Astrocyte of the hippocampus (primary cell): ENCODE measurements around the gene HDAC4.

Experiments
- DNase-seq: peaks from one replicate; pipeline ENCODE4 v3.0.0; 2011; ENCODE audit warnings: low read depth, low spot score

HDAC4 gene

DNA sequence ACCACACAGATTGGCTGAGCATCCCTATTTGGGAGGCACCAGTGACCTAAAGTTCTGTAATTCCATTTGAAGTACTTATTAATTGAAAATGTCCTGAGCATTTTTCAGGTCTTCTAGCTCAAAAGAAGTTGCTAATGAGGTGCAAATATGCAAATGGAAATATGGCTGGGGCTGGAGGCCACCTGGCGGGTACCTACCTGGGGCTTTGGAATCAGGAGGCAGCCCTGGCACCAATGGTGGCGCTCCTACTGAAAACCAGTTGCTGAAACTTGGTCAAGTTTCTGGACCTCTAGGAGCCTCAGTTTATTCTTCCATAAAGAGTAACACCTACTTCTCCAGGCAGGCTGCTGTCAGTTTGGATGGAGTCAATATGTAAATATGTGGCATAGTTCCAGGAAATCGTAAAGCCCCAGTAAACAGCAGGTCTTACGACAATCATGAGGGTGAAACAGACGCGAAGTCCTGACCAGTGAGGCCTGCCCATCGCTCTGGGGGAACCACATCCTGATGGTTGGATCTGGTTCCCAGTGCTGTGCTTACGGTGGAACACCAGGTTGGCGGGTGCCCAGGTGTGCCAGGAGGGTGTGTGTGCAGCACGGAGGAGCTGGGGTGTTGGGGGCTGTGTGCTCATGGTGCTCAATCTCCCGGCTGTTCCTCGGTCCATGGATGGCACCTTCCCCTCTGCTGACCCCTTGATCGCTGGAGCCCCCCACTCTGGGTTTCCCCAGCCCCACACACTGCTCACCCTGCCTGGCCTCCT, 366.8 kb downstream of the HDAC4 start:
- no peak for DNase-seq

GRCh38 chr2:239029958-239030357, 370.9 kb downstream of the HDAC4 start:
- no peak for DNase-seq

DNA sequence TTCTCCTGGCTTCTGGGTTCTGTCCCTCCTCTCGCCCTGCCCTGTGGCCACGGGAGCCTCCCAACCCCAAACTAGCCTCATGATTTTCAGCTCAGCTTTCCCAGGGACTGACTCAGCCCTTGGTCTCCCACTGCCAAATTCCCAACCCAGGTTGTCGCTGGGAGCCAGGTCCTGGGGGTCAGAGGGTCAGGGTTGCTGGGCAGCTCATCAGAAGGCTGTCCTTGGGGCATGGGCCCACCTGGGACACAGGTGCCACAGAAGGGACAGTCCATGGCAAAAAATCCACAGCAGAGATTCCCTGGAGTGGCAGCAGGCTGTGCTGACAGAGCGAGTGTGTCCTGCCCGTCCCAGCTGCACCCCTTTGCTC, 372.6 kb downstream of the HDAC4 start:
- DNase-seq: no peak

DNA sequence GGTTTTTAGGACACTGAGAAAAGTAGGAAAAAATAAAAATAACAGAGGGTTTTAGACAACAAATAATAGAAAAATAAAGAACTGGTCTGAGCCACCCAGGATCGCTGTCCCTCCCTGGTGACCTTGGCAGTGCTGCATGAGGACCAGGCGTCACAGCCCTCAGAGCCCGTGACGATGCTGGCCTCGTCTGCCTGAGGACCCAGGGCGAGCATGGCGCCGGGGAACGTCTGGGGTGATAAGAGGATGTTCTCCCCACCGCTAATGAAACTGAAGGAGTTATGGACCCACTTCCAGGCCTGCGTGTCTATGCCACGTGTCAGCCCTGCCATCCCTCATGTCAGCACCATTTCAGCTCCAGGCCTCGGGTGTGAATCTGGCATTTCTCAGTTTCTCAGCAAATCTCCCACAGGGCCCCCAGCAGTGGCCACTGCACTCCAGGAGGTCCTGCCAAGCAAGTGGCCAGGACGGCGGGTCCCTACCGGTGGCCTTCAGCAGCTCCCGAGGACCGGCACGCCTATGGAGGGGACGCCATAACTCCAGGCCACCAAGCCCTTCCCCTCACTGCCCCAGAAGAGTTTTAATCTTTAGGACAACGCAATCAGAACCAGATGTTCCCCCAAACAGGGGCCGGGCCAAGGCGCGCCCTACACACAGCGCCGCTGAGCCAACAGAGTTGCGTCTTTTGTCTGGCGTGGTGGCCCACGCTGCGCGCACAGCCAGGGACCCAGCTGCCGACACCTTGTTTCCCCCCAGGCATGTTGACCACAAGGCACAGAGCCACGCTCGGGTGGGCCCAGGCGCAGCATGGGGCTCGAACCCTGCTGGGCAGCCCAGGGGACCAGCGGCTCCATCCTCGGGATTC, 373.2 kb downstream of the HDAC4 start:
- no peak for DNase-seq

DNA sequence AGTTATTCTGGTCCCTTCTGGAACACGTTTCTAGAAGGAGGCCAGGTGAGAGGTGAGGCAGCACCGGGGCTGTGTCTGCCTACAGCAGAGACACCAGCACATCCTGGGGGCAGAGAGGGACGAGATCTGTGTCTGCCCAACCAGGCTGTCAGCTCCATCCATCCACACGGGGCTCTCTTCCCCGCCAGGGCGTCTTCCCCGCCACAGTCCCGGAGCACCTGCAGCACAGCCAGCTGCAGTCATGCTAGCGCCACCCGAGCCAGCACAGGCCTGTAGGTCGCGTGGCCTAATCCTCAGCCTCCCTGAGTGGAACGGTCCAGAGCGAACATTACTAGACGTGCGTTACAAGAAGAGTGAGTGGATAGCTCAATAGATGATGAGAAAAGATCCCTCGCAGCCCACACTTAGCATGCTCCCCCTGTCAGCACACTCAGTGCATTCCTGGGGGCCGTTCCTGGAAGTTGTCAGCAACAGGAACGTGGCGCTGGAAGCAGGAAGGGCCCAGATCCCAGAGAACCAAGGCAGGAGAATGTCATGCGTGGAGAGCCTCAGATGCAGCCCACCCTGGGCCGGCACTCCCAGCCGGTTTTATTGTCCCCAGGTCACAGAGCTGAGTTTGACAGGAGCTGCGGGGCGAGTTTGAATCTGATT, 374.0 kb downstream of the HDAC4 start:
- no peak for DNase-seq

- DNase-seq: no peak
Observed at GRCh38 chr2:239025951-239026461, 374.8 kb downstream of the HDAC4 start.

- peak; percentile 72 for DNase-seq
Observed at GRCh38 chr2:239025096-239025801, 375.6 kb downstream of the HDAC4 start.

GRCh38 chr2:239024226-239024625, 376.6 kb downstream of the HDAC4 start:
- no peak for DNase-seq

DNA sequence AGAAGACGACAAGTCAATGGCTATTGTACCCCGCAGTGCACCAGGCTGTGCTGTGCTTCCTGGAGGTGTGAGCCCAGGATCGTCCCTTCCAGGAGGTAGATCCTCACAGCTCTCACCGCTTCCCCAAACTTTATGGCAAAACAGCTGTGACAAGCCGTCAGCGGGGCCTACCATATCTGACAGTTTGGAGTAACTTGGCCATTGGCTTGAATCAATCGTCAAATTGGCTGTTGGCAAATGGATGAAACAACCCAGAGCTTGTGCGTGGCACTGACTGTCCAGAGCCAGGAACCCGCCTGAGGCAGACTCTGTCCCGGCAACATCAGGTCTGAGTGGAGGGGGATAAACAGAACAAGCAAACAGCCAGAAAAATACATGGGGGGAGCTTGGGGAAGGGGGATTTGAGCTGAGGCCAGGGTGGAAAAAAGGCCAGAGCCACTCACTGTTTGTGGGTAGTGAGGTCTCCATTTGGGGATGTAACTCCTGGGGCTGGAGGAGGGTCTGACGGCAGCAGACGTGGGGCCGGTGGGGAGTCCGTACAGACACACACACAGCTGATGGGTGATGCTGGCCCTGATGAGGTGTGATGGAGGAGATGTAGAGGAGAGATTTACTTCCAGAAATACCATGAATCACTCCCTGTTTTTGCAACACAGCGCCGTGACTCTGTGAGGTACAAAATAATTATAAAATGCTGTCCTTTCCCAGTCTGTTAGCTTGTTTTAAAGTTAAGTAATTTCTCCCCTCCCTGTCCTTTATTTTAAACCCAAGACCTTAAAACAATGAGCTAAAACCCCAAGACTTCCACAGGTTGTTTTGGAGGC, 378.2 kb downstream of the HDAC4 start:
- DNase-seq: no peak

GRCh38 chr2:239021651-239022436, 379.0 kb downstream of the HDAC4 start:
- no peak for DNase-seq

- no peak for DNase-seq
Observed at GRCh38 chr2:239021224-239021623, 379.6 kb downstream of the HDAC4 start.

GRCh38 chr2:239020541-239021041, 380.2 kb downstream of the HDAC4 start:
- DNase-seq: no peak

DNA sequence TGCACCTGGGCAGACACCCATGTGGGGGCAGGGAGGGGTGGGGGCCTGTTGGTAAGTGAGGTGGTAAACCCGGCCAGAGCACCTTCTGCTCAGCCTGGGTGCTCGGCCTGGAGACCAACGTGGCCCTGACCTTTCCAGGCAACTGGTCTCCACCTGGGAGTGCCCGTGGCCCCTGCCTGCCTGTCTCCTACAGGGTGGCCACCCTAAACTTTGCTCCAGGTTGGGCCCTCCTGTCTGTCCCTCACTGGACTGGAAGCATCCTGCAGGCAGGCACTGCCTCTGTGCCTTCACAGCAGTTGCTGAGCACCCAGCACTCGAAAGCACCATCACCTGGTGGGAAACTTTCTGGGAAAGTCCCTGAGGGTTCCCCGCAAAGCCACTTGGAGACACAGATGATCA, 381.6 kb downstream of the HDAC4 start:
- no peak for DNase-seq

GRCh38 chr2:239018271-239019182, 382.3 kb downstream of the HDAC4 start:
- DNase-seq: no peak

DNA sequence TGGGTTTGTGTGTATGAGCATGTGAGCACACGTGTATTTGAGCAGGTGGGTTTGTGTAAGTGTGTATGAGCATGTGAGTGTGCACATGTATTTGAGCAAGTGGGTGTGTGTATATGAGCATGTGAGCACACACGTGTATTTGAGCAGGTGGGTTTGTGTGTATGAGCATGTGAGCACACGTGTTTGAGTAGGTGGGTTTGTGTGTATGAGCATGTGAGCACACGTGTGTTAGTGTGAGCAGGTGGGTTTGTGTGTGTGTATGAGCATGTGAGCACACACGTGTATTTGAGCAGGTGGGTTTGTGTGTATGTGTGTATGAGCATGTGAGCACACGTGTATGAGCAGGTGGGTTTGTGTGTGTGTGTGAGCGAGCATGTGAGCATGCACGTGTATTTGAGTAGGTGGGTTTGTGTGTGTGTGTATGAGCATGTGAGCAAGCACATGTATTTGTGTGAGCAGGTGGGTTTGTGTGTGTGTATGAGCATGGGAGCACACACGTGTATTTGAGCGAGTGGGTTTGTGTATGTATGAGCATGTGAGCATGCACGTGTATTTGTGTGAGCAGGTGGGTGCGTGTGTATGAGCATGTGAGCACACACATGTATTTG, 383.2 kb downstream of the HDAC4 start:
- DNase-seq: no peak

DNA sequence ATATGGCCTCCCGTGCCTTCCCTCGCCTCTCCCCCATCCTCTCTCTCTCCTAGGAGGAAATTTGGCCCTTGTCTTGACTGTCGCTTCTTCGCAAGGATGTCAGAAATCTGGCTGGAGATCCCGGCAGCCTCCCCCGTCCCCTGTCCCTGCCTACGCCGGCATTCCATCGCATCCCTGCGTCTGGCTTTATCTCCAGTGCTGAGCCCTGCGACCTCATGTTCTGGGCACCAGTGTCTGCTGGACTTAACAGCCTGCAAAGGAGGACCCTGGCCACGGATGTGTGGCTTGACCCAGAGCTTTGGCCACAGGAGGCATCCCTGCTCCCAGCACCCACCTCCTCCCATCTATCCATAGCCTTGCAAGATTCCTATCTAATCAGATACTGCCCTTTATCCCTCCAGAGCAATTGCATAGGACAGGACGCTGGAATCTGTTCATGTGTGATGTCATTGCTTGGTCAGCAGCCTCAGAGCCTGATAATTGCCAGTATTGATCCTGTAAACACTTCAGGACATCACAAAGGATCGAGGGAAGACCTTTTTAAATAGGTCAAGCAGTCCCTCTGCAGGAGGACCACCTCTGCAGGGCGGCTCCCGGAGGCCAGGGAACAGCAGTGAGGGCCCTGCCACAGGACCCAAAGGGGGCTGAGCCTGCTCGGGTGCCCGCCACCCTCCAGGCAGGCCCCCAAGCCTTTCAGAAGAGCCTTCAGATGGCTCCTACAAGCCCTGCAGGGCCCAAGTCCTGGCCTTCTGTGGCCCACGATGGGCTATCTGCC, 384.7 kb downstream of the HDAC4 start:
- no peak for DNase-seq

DNA sequence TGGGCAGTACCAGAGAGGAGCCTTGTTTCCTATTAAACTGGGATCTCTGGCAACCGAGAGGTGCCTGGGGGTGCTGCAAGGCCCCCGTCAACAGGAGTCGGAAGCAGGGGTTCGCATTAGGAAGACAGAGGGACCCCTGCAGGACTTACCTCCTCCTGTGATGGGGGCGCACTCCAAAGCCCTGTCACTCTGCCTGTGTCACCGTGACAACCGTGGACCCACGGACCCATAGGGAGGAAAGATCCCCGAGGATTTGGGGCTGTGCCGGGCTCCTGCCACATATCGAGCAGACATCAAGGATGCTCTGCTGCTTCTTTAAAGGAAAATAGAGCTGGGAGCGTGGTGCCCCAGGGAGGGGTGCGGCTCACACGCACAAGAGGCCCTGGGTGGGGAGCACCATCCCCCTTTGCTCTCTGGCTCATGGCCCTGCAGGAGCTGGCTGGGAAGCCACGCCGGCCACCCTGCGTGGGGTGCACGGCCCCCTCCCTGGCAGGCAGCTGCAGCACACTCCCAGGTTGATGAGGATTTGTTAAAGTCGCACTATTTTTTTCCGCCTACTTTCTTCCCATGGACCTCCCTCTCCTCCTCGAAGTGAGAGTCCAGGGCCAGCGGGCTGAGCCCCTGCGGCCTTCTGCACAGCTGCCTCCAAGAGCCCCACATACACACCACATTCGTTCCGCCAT, 385.5 kb downstream of the HDAC4 start:
- DNase-seq: no peak
